Measurements from ENCODE around the gene PTPRZ1.

The PTPRZ1 gene

DNA sequence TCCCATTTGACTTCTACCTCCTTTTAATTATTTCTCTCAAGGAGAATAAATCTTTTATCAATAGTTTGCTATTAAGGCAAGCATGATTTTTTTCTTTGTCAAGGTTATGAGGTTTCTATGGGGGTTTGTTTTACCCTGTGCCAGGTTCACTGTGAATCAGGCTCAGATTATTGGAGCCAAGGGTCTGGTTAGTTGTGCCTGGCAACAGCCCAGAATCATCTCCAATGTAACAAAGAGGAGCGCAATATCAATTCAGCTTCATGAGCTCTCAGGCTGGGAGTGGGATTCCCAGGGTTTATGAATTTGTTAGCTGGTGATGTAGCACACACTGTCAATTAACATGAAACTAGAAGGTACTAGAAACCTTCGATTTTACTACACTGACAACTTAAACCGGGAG is 197.9 kb downstream of the PTPRZ1 start:
- no peak for ATAC-seq (ENCODE audit: low read depth)

DNA sequence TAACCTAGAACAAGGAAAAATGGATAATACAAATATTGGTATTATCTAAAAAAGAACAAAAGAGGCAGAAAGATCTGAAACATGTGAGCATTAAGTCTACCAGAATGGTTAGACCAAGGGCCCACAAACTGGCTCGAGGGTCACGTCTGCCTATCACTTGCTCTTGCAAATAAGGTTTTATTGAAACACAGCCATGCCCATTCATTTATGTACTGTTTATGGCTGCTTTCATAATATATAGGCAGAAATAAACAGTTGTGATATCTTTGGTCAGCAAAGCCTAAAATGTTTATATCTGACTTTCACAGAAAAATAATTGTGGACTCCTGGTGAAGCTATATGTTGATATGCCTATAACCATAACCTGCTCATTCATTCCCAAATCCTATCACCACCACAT is 199.3 kb downstream of the PTPRZ1 start:
- H3K27ac ChIP-seq (ENCODE audit: poor library complexity, severe bottlenecking): no peak overlapping the region
- H3K27me3 ChIP-seq (ENCODE audit: insufficient read depth, poor library complexity, severe bottlenecking): no peaks in the 10 kb centered on the region
- DNase-seq (ENCODE audit: low spot score) (no peak), ATAC-seq (ENCODE audit: low read depth) (no peak)
- no peaks in the 10 kb centered on the region for H3K36me3 ChIP-seq (ENCODE audit: low read depth)
- H3K4me3 ChIP-seq (ENCODE audit: severe bottlenecking): no peak overlapping the region
- no peaks in the 10 kb centered on the region for H3K9me3 ChIP-seq (ENCODE audit: severe bottlenecking)
- TF ChIP-seq, protein P1, sequence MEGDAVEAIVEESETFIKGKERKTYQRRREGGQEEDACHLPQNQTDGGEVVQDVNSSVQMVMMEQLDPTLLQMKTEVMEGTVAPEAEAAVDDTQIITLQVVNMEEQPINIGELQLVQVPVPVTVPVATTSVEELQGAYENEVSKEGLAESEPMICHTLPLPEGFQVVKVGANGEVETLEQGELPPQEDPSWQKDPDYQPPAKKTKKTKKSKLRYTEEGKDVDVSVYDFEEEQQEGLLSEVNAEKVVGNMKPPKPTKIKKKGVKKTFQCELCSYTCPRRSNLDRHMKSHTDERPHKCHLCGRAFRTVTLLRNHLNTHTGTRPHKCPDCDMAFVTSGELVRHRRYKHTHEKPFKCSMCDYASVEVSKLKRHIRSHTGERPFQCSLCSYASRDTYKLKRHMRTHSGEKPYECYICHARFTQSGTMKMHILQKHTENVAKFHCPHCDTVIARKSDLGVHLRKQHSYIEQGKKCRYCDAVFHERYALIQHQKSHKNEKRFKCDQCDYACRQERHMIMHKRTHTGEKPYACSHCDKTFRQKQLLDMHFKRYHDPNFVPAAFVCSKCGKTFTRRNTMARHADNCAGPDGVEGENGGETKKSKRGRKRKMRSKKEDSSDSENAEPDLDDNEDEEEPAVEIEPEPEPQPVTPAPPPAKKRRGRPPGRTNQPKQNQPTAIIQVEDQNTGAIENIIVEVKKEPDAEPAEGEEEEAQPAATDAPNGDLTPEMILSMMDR (IDR thresholded peaks at IDR 0.05; ENCODE audit: poor library complexity, severe bottlenecking): no peak
- no peaks in the 10 kb centered on the region for H3K4me1 ChIP-seq (ENCODE audit: insufficient read depth, poor library complexity, severe bottlenecking)

More for the DNA sequence above, 197.9 kb downstream of the PTPRZ1 start:
- no peak overlapping the region for H3K27ac ChIP-seq (ENCODE audit: poor library complexity, severe bottlenecking)
- no peaks in the 10 kb centered on the region for H3K4me1 ChIP-seq (ENCODE audit: insufficient read depth, poor library complexity, severe bottlenecking)
- H3K36me3 ChIP-seq (ENCODE audit: low read depth): no peaks in the 10 kb centered on the region
- H3K4me3 ChIP-seq (ENCODE audit: severe bottlenecking): no peak overlapping the region
- no peaks in the 10 kb centered on the region for H3K27me3 ChIP-seq (ENCODE audit: insufficient read depth, poor library complexity, severe bottlenecking)
- DNase-seq (ENCODE audit: low spot score): no peak
- TF ChIP-seq, protein P1 (IDR thresholded peaks at IDR 0.05; ENCODE audit: poor library complexity, severe bottlenecking): no peak
- no peaks in the 10 kb centered on the region for H3K9me3 ChIP-seq (ENCODE audit: severe bottlenecking)

- Histone ChIP-seq H3K9me3 (ENCODE audit: severe bottlenecking) (no peaks in the 10 kb centered on the region), H3K4me3 (ENCODE audit: severe bottlenecking) (no peak overlapping the region), H3K4me1 (ENCODE audit: insufficient read depth, poor library complexity, severe bottlenecking) (no peaks in the 10 kb centered on the region), H3K36me3 (ENCODE audit: low read depth) (no peaks in the 10 kb centered on the region), H3K27ac (ENCODE audit: poor library complexity, severe bottlenecking) (no peak overlapping the region), H3K27me3 (ENCODE audit: insufficient read depth, poor library complexity, severe bottlenecking) (no peaks in the 10 kb centered on the region)
- ATAC-seq (ENCODE audit: low read depth) (no peak), DNase-seq (ENCODE audit: low spot score) (no peak)
- TF ChIP-seq, protein P1 (IDR thresholded peaks at IDR 0.05; ENCODE audit: poor library complexity, severe bottlenecking): no peak
Observed at GRCh38 chr7:122072924-122073599, 200.1 kb downstream of the PTPRZ1 start.

DNA sequence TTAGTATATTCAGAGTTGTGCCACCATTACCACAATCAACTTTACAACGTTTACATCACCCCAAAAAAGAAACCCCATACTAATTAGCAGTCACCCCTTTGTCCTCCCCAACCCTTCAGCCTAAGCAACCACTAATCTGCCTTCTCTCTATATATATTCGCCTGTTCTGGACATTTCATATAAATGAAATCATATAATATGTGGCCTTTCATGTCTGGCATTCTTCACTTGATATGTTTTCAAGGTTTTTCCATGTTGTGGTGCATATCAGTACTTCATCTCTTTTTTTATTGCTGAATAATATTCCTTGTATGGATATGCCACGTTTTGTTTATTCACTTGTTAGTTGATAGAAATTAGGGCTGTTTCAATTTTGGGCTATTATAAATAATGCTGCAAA is 200.7 kb downstream of the PTPRZ1 start:
- TF ChIP-seq, protein P1 (IDR thresholded peaks at IDR 0.05; ENCODE audit: poor library complexity, severe bottlenecking): no peak
- Histone ChIP-seq H3K27me3 (ENCODE audit: insufficient read depth, poor library complexity, severe bottlenecking) (no peaks in the 10 kb centered on the region), H3K36me3 (ENCODE audit: low read depth) (no peaks in the 10 kb centered on the region), H3K9me3 (ENCODE audit: severe bottlenecking) (no peaks in the 10 kb centered on the region), H3K27ac (ENCODE audit: poor library complexity, severe bottlenecking) (no peak overlapping the region), H3K4me1 (ENCODE audit: insufficient read depth, poor library complexity, severe bottlenecking) (no peaks in the 10 kb centered on the region), H3K4me3 (ENCODE audit: severe bottlenecking) (no peak overlapping the region)
- ATAC-seq (ENCODE audit: low read depth) (no peak), DNase-seq (ENCODE audit: low spot score) (no peak)

DNA sequence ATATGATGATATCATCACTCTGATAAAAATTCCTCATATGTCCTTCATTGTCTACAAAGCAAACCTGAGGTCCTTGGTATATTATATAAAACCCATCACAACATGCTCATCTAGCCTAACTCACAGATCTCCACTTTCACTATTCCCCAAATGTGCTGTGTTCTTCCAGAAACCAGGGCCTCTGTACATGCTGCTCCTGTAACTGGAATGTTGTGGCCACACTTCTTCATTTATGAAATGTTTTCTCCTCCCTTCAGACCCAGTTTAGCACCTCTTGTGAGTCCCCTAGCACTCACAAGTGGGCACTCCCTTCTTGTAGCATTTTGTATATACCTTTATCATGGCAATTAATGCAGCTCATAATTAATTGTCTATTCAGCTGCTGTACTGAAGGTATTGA is 209.2 kb downstream of the PTPRZ1 start:
- ATAC-seq (ENCODE audit: low read depth): no peak
- H3K36me3 ChIP-seq (ENCODE audit: low read depth): no peaks in the 10 kb centered on the region
- H3K4me3 ChIP-seq (ENCODE audit: severe bottlenecking): no peak overlapping the region
- no peaks in the 10 kb centered on the region for H3K27me3 ChIP-seq (ENCODE audit: insufficient read depth, poor library complexity, severe bottlenecking)
- TF ChIP-seq, protein P1 (IDR thresholded peaks at IDR 0.05; ENCODE audit: poor library complexity, severe bottlenecking): no peak
- H3K9me3 ChIP-seq (ENCODE audit: severe bottlenecking): peaks cover 1% of the 10 kb centered on the region
- no peaks in the 10 kb centered on the region for H3K4me1 ChIP-seq (ENCODE audit: insufficient read depth, poor library complexity, severe bottlenecking)
- no peak overlapping the region for H3K27ac ChIP-seq (ENCODE audit: poor library complexity, severe bottlenecking)
- DNase-seq (ENCODE audit: low spot score): no peak

Measured in RWPE2 (cell line).